ENCODE data around the gene AUTS2.

AUTS2 gene

DNA sequence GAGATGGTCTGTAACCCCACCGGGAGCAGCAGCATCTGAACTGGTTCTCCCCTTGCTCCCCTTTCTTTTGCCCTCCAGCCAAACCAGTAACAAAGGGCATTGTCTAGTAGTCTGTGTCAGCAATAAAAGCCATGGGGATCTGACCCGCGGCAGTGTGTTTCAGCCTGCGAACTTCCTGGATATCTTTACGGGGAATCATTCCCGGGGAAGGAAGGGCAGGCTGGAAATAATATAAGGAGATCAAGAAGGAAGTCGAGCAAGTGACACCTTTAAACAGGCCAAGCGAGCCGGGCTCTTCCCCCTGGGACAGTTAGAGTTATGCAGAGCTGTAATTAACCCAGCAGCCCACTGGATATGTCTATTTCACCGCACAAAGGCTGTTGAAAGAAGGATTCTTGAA, 872.5 kb downstream of the AUTS2 start:
- Histone ChIP-seq H3K36me3 (ENCODE audit: control insufficient read depth in 1 of 2, insufficient read depth in 2 of 2, low read length in 2 of 2) (no peaks in the 10 kb centered on the region), H3K4me1 (ENCODE audit: control insufficient read depth in 1 of 2, insufficient read depth in 2 of 2, low read length in 2 of 2) (no peaks in the 10 kb centered on the region), H3K27ac (ENCODE audit: low read length) (no peak overlapping the region), H3K9me3 (ENCODE audit: control insufficient read depth in 1 of 2, low read length in 2 of 2) (no peaks in the 10 kb centered on the region), H3K4me3 (ENCODE audit: low read depth in 1 of 2, low read length in 2 of 2) (no peak overlapping the region), H3K27me3 (ENCODE audit: low read depth, low read length) (no peaks in the 10 kb centered on the region)

DNA sequence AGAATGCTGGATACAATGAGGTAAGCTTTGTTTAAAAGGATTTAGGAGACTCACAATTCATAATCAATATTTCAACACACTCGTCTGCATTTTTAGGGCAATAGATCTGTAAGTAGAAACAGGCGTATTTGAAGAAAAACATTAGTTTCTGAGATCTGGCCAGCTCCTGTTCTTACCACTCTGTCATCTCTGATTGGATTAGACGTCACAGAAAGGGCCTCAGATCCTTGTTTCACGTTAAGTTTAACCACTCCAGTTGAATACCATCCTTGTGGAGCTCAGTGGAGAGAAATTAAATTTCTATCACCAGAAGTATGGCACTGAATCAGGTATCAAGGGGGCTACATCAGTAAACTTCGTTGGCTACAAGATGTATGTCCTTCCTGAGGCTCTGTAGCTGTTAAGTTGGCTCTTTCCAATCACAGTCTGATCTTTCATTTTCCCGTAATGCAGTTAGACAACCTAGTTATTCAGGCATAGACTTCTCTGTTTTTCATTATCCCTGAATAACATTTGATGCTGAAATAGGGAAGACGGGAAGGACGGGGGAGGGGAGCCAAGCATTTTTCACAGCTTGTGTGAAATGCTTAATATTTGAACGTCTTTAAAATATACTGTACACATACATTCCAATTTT, 874.4 kb downstream of the AUTS2 start:
- Histone ChIP-seq H3K36me3 (ENCODE audit: control insufficient read depth in 1 of 2, insufficient read depth in 2 of 2, low read length in 2 of 2) (no peaks in the 10 kb centered on the region), H3K4me3 (ENCODE audit: low read depth in 1 of 2, low read length in 2 of 2) (no peak overlapping the region), H3K27ac (ENCODE audit: low read length) (no peak overlapping the region), H3K9me3 (ENCODE audit: control insufficient read depth in 1 of 2, low read length in 2 of 2) (no peaks in the 10 kb centered on the region), H3K4me1 (ENCODE audit: control insufficient read depth in 1 of 2, insufficient read depth in 2 of 2, low read length in 2 of 2) (no peaks in the 10 kb centered on the region), H3K27me3 (ENCODE audit: low read depth, low read length) (no peaks in the 10 kb centered on the region)

DNA sequence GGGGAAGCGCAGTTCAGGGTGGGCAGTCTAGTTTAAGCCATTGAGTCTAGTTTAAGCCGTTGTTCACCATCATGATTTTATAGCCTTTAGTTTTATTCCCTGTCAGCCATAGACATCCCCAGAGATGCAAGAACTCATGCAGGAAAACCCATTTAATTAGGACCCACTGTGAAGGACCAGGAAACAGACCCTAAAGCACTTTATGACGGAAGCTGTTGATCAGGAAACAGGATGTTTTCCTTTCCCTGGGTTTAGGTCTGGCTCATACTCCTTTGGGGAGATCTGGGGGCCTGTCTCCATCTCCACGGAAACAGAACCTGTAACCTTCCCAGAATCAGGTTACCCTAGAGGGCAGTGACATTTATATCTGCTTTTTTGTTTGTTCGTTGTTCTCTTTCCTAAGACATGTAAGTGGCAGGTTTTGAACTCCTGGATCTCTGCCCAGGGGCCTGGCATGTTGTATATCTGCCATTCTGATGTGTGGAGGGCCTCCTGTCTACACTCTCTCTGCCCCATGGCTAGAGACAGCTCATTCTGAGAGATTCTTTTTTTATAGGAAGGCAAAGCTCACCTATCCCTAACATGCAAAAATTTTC, 876.5 kb downstream of the AUTS2 start:
- Histone ChIP-seq H3K4me1 (ENCODE audit: control insufficient read depth in 1 of 2, insufficient read depth in 2 of 2, low read length in 2 of 2) (no peaks in the 10 kb centered on the region), H3K9me3 (ENCODE audit: control insufficient read depth in 1 of 2, low read length in 2 of 2) (no peaks in the 10 kb centered on the region), H3K4me3 (ENCODE audit: low read depth in 1 of 2, low read length in 2 of 2) (no peak overlapping the region), H3K27me3 (ENCODE audit: low read depth, low read length) (no peaks in the 10 kb centered on the region), H3K27ac (ENCODE audit: low read length) (no peak overlapping the region), H3K36me3 (ENCODE audit: control insufficient read depth in 1 of 2, insufficient read depth in 2 of 2, low read length in 2 of 2) (no peaks in the 10 kb centered on the region)

- Histone ChIP-seq H3K4me3 (ENCODE audit: low read depth in 1 of 2, low read length in 2 of 2) (no peak overlapping the region), H3K36me3 (ENCODE audit: control insufficient read depth in 1 of 2, insufficient read depth in 2 of 2, low read length in 2 of 2) (no peaks in the 10 kb centered on the region), H3K4me1 (ENCODE audit: control insufficient read depth in 1 of 2, insufficient read depth in 2 of 2, low read length in 2 of 2) (no peaks in the 10 kb centered on the region), H3K27ac (ENCODE audit: low read length) (no peak overlapping the region), H3K27me3 (ENCODE audit: low read depth, low read length) (no peaks in the 10 kb centered on the region), H3K9me3 (ENCODE audit: control insufficient read depth in 1 of 2, low read length in 2 of 2) (no peaks in the 10 kb centered on the region)
These were observed 879.0 kb downstream of the AUTS2 start for GRCh38 chr7:70477036-70478010.

DNA sequence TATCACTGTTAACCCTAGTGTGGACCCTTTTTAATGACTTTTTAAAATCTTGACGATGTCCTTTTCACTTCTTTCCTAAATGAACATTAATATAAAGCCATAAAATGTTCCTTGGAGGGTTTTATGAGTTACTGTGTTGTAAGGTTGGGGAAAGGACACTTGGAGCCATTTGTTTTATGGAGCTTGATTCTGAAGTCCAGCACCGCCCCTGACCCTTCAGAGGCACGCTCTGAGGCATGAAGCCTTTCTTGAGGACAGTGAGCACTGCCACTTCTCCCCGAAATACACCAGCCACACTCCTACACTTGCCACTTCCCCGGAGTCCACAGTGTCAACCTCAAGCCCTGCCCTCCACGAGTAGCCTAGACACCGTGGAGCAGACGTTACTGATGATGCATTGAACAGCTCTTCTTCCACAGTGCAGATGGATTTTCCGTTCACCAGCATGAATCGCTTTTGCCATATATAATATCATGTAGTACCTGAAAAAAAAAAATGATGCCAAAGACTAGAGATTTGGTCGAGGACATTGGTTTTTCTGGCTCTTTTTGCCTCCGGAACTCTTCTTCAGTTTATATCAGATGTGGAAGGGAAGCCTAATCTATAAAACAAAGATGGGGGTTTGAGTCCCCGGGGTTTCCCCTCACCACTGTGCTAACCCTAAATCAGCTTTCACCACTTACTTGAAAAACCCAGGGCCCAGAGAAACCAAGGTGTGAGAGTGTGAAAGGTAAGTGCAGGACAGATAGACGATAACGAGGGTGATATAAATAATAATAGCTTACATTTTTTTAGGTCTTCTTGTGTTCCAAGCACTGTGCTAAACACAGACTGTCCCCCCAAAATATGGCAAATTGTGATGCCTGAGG, 881.1 kb downstream of the AUTS2 start:
- Histone ChIP-seq H3K27me3 (ENCODE audit: low read depth, low read length) (no peaks in the 10 kb centered on the region), H3K27ac (ENCODE audit: low read length) (no peak overlapping the region), H3K9me3 (ENCODE audit: control insufficient read depth in 1 of 2, low read length in 2 of 2) (no peaks in the 10 kb centered on the region), H3K4me1 (ENCODE audit: control insufficient read depth in 1 of 2, insufficient read depth in 2 of 2, low read length in 2 of 2) (no peaks in the 10 kb centered on the region), H3K36me3 (ENCODE audit: control insufficient read depth in 1 of 2, insufficient read depth in 2 of 2, low read length in 2 of 2) (no peaks in the 10 kb centered on the region), H3K4me3 (ENCODE audit: low read depth in 1 of 2, low read length in 2 of 2) (no peak overlapping the region)

DNA sequence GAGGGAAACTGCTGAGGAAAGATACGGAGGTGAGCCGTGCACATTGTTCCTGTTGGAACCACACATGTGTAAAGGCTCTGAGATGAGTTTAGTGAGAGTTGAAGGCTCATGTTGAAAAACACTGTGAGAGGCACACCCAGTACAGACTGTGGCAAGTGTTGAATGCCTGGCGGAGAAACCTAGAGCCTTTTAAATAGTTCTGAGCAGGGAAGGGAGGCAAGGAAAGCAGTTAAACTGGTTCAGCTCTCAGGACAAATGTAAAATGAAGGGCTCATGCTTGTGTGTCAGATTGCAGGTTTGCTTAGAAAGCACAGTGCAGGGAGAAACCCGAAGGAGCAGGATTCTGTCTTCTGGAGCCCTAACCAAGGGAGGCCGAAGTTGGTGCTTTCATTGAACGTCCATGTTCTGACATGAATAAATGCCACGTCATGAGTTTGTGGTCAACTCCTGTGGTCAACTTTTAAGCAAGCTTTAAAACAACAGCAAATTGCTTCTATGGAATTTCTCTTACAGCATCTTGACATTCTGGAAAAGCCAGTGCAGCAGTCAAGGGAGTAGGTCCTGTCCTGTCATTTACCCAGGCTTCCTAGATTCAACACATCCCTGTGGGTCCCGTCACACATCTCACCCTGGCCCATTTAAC, 882.8 kb downstream of the AUTS2 start:
- Histone ChIP-seq H3K4me1 (ENCODE audit: control insufficient read depth in 1 of 2, insufficient read depth in 2 of 2, low read length in 2 of 2) (no peaks in the 10 kb centered on the region), H3K27ac (ENCODE audit: low read length) (no peak overlapping the region), H3K9me3 (ENCODE audit: control insufficient read depth in 1 of 2, low read length in 2 of 2) (no peaks in the 10 kb centered on the region), H3K27me3 (ENCODE audit: low read depth, low read length) (no peaks in the 10 kb centered on the region), H3K4me3 (ENCODE audit: low read depth in 1 of 2, low read length in 2 of 2) (no peak overlapping the region), H3K36me3 (ENCODE audit: control insufficient read depth in 1 of 2, insufficient read depth in 2 of 2, low read length in 2 of 2) (no peaks in the 10 kb centered on the region)

DNA sequence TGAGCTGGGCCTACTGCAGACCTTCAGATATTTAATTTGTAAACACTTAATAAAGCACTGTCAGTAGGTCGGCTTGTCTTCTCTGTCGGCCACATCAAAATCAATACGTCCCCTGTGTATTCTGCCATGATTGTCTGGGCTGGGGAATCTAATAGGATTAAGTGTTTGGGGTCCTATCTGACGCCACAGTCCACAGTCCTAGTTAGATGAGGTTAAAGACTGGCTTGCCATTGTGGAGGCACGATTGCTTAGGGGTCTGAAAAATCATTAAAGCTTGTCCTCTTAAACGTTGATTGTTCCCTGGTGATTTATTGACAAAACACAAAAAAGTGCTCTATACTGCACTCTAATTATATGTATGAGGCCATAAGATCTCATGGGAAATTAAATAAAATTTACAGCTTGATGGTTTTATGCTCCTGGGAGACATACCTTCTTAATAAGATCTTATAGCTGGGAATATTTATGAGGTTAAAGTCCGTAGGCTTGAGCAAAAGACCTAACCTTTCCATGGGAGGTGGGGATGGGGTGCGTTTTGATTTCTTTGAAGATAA, 883.4 kb downstream of the AUTS2 start:
- Histone ChIP-seq H3K4me3 (ENCODE audit: low read depth in 1 of 2, low read length in 2 of 2) (no peak overlapping the region), H3K36me3 (ENCODE audit: control insufficient read depth in 1 of 2, insufficient read depth in 2 of 2, low read length in 2 of 2) (no peaks in the 10 kb centered on the region), H3K4me1 (ENCODE audit: control insufficient read depth in 1 of 2, insufficient read depth in 2 of 2, low read length in 2 of 2) (no peaks in the 10 kb centered on the region), H3K27me3 (ENCODE audit: low read depth, low read length) (no peaks in the 10 kb centered on the region), H3K27ac (ENCODE audit: low read length) (no peak overlapping the region), H3K9me3 (ENCODE audit: control insufficient read depth in 1 of 2, low read length in 2 of 2) (no peaks in the 10 kb centered on the region)

DNA sequence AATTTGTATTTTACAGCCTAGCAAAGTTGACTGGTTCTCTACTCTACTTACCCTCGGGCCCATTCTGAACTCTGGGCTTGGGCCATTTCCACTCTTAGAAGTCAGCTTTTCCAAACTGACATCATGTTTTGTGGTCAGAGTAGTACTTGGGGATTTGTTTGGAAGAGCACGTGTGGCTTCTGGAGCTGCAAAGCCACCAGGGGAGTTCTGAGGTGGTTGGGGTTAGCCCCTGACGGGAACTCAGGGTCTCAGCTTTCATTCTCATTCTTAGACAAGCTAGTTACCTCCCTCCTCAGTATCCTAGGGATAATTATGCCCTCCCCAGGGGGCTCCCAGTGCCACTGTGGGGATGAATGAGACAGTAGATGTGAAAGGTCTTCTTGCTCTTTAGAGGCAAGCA, 886.0 kb downstream of the AUTS2 start:
- no peaks in the 10 kb centered on the region for H3K9me3 ChIP-seq (ENCODE audit: control insufficient read depth in 1 of 2, low read length in 2 of 2)
- no peaks in the 10 kb centered on the region for H3K36me3 ChIP-seq (ENCODE audit: control insufficient read depth in 1 of 2, insufficient read depth in 2 of 2, low read length in 2 of 2)
- no peaks in the 10 kb centered on the region for H3K27me3 ChIP-seq (ENCODE audit: low read depth, low read length)
- no peaks in the 10 kb centered on the region for H3K4me1 ChIP-seq (ENCODE audit: control insufficient read depth in 1 of 2, insufficient read depth in 2 of 2, low read length in 2 of 2)
- no peak overlapping the region for H3K4me3 ChIP-seq (ENCODE audit: low read depth in 1 of 2, low read length in 2 of 2)
- no peak overlapping the region for H3K27ac ChIP-seq (ENCODE audit: low read length)

DNA sequence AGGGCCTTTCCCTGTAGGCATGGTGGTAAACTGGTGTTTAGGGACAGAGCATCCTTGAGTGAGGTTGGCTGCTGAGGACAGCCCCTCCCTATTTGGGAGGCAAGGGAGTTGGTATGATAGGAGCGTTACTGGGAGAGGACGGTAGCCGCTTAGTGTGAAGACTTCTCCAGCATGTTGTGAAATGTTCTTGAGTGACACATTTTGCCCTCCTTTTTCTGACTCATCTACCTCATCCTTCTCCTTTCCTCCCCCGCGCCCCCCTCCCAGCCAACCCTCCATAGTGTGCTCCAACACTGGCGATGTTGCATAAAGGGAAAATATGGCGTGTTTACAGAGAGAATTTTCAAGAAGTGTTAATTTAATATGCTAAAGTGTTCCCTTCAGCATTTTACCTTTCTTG, 888.7 kb downstream of the AUTS2 start:
- no peak overlapping the region for H3K4me3 ChIP-seq (ENCODE audit: low read depth in 1 of 2, low read length in 2 of 2)
- H3K9me3 ChIP-seq (ENCODE audit: control insufficient read depth in 1 of 2, low read length in 2 of 2) = no peaks in the 10 kb centered on the region
- H3K27ac ChIP-seq (ENCODE audit: low read length) = no peak overlapping the region
- H3K4me1 ChIP-seq (ENCODE audit: control insufficient read depth in 1 of 2, insufficient read depth in 2 of 2, low read length in 2 of 2) = no peaks in the 10 kb centered on the region
- H3K27me3 ChIP-seq (ENCODE audit: low read depth, low read length) = no peaks in the 10 kb centered on the region
- no peaks in the 10 kb centered on the region for H3K36me3 ChIP-seq (ENCODE audit: control insufficient read depth in 1 of 2, insufficient read depth in 2 of 2, low read length in 2 of 2)

GRCh38 chr7:70487428-70487827, 889.2 kb downstream of the AUTS2 start:
- H3K36me3 ChIP-seq (ENCODE audit: control insufficient read depth in 1 of 2, insufficient read depth in 2 of 2, low read length in 2 of 2) = no peaks in the 10 kb centered on the region
- H3K27ac ChIP-seq (ENCODE audit: low read length) = no peak overlapping the region
- no peaks in the 10 kb centered on the region for H3K4me1 ChIP-seq (ENCODE audit: control insufficient read depth in 1 of 2, insufficient read depth in 2 of 2, low read length in 2 of 2)
- H3K9me3 ChIP-seq (ENCODE audit: control insufficient read depth in 1 of 2, low read length in 2 of 2) = no peaks in the 10 kb centered on the region
- no peaks in the 10 kb centered on the region for H3K27me3 ChIP-seq (ENCODE audit: low read depth, low read length)
- H3K4me3 ChIP-seq (ENCODE audit: low read depth in 1 of 2, low read length in 2 of 2) = no peak overlapping the region

Data from muscle layer of duodenum (tissue), 2 donors.